ENCODE measurements around the gene EME2. TPM values are rescaled to one million over a fixed set of nuclear protein-coding genes. Genes with fewer than 3 reads are reported as not detected.

Gene EME2
- total RNA-seq, 4 donors from 2014 or later: 12.8 to 31.8 (median 22.0) TPM

- 94 to 95% methylated on average over 32 to 37 of the region's 37 CpGs for WGBS, 2 donors
- intact Hi-C loops (cut with DNase I): no loop called here
- no peak overlapping the region for H3K27ac ChIP-seq
- H3K4me3 ChIP-seq (replicated peaks in 1 of 3): no peak overlapping the region
- H3K9me3 ChIP-seq: no peaks in the 10 kb centered on the region
- no peaks in the 10 kb centered on the region for H3K27me3 ChIP-seq
- no peaks in the 10 kb centered on the region for H3K4me1 ChIP-seq
- TF ChIP-seq, protein P1, sequence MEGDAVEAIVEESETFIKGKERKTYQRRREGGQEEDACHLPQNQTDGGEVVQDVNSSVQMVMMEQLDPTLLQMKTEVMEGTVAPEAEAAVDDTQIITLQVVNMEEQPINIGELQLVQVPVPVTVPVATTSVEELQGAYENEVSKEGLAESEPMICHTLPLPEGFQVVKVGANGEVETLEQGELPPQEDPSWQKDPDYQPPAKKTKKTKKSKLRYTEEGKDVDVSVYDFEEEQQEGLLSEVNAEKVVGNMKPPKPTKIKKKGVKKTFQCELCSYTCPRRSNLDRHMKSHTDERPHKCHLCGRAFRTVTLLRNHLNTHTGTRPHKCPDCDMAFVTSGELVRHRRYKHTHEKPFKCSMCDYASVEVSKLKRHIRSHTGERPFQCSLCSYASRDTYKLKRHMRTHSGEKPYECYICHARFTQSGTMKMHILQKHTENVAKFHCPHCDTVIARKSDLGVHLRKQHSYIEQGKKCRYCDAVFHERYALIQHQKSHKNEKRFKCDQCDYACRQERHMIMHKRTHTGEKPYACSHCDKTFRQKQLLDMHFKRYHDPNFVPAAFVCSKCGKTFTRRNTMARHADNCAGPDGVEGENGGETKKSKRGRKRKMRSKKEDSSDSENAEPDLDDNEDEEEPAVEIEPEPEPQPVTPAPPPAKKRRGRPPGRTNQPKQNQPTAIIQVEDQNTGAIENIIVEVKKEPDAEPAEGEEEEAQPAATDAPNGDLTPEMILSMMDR (IDR thresholded peaks at IDR 0.05): no peak
- TF ChIP-seq POLR2A (IDR thresholded peaks at IDR 0.05): no peak
- no peak for DNase-seq
- H3K36me3 ChIP-seq: peaks cover 19 to 26% of the 10 kb centered on the region in 2 donors
Measured at GRCh38 chr16:1757714-1758461, 14.7 kb upstream of the EME2 start.

DNA sequence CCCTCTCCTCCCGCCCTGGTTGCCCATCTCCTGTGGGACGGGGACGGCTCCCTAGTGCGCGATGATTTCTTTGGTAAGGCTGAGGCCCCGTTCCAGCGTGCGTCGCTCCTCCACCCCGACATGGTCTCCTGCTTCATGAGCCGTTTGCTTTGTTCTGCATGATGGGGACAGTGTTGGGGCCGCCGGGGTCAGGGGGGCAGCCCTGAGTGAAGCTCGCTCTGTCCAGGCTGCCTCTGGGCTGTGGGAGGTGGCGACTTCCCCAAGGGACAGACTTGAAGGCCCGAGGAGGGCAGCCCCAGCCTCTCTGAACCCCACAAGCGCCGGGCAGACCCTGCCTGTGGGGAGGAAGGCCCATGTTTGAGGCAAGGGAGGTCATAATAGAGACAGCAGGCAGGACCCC is 13.7 kb upstream of the EME2 start:
- Histone ChIP-seq H3K27me3 (no peaks in the 10 kb centered on the region), H3K36me3 (peaks cover 19 to 32% of the 10 kb centered on the region in 2 donors), H3K4me3 (replicated peaks in 1 of 3) (no peak overlapping the region), H3K27ac (no peak overlapping the region), H3K9me3 (no peaks in the 10 kb centered on the region), H3K4me1 (no peaks in the 10 kb centered on the region)
- TF ChIP-seq POLR2A (IDR thresholded peaks at IDR 0.05): no peak
- 94 to 96% methylated on average over 10 to 18 of the region's 18 CpGs for WGBS, 2 donors
- no peak for DNase-seq
- intact Hi-C loops (cut with DNase I): no loop called here

DNA sequence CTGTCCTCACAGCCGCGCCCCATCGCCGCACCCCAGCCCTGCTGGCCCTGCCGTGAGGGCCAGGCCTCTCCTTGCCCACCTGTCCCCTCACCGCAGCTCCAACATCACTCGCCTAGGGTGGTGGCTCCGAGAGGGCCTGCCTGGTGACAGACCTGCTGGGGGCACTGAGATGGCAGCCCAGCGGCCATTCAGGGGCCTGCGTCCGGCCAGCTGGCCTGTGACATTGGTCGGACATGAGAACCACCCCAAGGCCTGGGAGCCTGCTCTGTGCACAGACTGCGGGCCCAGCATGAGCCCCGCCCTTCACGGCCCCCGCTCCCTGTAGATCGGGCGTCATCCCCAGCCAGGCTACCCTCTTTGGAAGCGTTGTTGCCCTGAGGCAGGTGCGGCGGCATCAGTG is 13.1 kb upstream of the EME2 start:
- TF ChIP-seq POLR2A (IDR thresholded peaks at IDR 0.05): no peak
- TF ChIP-seq, protein P1 (IDR thresholded peaks at IDR 0.05): no peak
- no peaks in the 10 kb centered on the region for H3K4me1 ChIP-seq
- no peak overlapping the region for H3K4me3 ChIP-seq (replicated peaks in 1 of 3)
- H3K27me3 ChIP-seq: no peaks in the 10 kb centered on the region
- no peak overlapping the region for H3K27ac ChIP-seq
- intact Hi-C loops (cut with DNase I): no loop called here
- no peak for DNase-seq
- H3K36me3 ChIP-seq: peaks cover 24 to 38% of the 10 kb centered on the region in 2 donors
- whole genome bisulfite sequencing, 2 donors: 98 to 99% methylated on average over 9 to 11 of the region's 21 CpGs
- no peaks in the 10 kb centered on the region for H3K9me3 ChIP-seq

DNA sequence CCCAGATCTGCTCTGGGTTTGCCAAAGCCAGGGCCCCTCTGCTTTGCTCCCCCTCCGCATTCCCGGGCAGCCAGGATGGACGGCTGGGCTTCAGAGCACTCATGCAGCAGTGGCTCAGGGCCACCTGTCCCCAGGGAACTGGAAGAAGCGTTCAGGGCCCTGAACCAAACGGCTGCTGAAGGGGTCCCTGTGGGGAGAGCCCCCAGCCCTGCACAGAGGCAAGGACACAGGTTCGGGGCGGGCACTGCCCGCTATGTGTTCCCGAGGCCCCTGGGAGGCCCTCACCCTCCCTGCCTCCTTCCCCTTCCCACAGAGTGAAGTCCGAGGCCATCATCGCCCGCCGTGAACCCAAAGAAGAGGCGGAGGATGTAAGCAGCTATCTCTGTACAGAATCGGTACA is 11.7 kb upstream of the EME2 start:
- no peak overlapping the region for H3K4me3 ChIP-seq (replicated peaks in 1 of 3)
- no peaks in the 10 kb centered on the region for H3K9me3 ChIP-seq
- 91 to 99% methylated on average over 8 to 15 of the region's 15 CpGs for WGBS, 2 donors
- peaks cover 37 to 51% of the 10 kb centered on the region in 2 donors for H3K36me3 ChIP-seq
- H3K4me1 ChIP-seq: no peaks in the 10 kb centered on the region
- intact Hi-C loops (cut with DNase I): no loop called here
- DNase-seq: no peak
- TF ChIP-seq POLR2A (IDR thresholded peaks at IDR 0.05): no peak
- TF ChIP-seq, protein P1 (IDR thresholded peaks at IDR 0.05): no peak
- H3K27me3 ChIP-seq: no peaks in the 10 kb centered on the region
- H3K27ac ChIP-seq: no peak overlapping the region

GRCh38 chr16:1761751-1762150 is 10.9 kb upstream of the EME2 start:
- DNase-seq: no peak
- H3K27ac ChIP-seq: no peak overlapping the region
- WGBS, 2 donors: 94 to 95% methylated on average over 15 of the region's 15 CpGs
- peaks cover 45 to 58% of the 10 kb centered on the region in 2 donors for H3K36me3 ChIP-seq
- no peaks in the 10 kb centered on the region for H3K27me3 ChIP-seq
- H3K4me1 ChIP-seq: no peaks in the 10 kb centered on the region
- H3K9me3 ChIP-seq: no peaks in the 10 kb centered on the region
- TF ChIP-seq, protein P1 (IDR thresholded peaks at IDR 0.05): no peak
- no peak for TF ChIP-seq POLR2A (IDR thresholded peaks at IDR 0.05)
- no peak overlapping the region for H3K4me3 ChIP-seq (replicated peaks in 1 of 3)
- intact Hi-C loops (cut with DNase I): no loop called here

Measured in thyroid gland (tissue), 4 donors.